ENCODE measurements around the gene HAUS5. TPM values are rescaled to one million over a fixed set of nuclear protein-coding genes. Genes with fewer than 3 reads are reported as not detected.

The HAUS5 gene, protein sequence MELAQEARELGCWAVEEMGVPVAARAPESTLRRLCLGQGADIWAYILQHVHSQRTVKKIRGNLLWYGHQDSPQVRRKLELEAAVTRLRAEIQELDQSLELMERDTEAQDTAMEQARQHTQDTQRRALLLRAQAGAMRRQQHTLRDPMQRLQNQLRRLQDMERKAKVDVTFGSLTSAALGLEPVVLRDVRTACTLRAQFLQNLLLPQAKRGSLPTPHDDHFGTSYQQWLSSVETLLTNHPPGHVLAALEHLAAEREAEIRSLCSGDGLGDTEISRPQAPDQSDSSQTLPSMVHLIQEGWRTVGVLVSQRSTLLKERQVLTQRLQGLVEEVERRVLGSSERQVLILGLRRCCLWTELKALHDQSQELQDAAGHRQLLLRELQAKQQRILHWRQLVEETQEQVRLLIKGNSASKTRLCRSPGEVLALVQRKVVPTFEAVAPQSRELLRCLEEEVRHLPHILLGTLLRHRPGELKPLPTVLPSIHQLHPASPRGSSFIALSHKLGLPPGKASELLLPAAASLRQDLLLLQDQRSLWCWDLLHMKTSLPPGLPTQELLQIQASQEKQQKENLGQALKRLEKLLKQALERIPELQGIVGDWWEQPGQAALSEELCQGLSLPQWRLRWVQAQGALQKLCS
- total RNA-seq = 45.8 TPM in 2 replicates

DNA sequence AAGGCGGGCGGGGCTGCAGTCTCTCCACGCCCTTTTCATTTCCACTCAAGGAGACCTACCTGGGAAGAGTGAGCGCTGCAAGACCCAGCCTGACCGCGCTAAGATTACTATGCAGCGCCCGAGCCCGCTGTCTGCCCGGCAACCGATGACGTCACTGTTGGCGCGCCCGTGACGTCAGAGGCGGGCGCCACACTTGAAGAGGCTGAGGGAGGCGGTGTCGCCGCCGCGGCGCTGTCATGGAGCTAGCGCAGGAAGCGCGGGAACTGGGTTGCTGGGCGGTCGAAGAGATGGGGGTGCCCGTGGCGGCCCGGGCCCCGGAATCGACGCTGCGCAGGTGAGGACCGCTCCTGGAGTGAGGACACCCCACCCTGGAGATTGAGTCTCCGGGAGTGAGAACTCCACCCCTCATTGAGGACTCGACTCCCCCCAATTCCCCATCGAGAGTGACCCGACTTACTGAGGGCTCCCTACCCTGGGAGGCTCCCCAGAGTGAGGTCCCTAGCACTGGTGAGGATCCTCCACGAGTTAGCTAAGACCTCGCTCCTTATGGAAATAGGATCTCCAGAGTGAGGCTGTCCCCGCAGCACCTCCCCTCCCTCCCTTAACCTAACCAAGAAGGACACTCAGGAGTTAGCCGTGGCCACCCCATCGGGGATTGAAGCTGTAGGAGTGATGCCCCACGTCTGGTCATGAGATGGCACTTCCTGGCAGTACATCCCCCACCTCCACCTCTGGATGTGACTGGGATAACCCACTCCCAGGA is at the start of gene HAUS5:
HAUS5 (plus strand) TSS at position 177 of the 763 bp plus-strand sequence; CDS start at position 237, 60 bp downstream.
- peak; percentile 99 for DNase-seq
- H3K36me3 Mint-ChIP-seq (ENCODE audit: low read depth) = peaks cover 17% of the 10 kb centered on the region
- peaks cover 7% of the 10 kb centered on the region for H3K9me3 Mint-ChIP-seq
- intact Hi-C loops (cut with micrococcal nuclease) = loop anchor here (1.0 to 2.0 kb wide), 3 partner anchors 16 to 67 kb away; partner anchors contain the start of genes COX6B1 and TMEM147
- H3K27me3 Mint-ChIP-seq = no peaks in the 10 kb centered on the region
- peaks cover 28% of the 10 kb centered on the region for H3K4me1 Mint-ChIP-seq
- H3K27ac Mint-ChIP-seq = peak within 1 kb of the TSS; percentile 92
- H3K4me3 Mint-ChIP-seq = peak within 1 kb of the TSS; percentile 89

DNA sequence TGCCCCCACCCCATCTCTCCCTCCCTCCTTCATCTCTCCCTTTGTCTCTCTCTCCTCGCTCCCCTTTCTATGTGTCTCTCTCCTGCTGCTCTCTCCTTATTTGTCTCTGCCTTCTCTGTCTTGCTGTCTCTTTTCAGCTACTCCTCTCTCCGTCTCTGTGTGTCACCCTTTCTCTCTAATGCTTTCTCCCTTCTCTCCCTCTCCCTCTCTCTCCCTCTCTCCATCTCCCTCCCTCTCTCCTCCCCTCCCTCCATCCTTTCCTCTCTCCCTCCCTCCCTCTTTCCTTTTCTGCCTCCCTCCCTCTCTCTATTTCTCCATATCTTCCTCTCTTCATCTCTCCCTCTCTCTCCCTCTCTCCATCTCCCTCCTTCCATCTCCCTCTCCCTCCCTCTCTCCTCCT is 49.8 kb upstream of the HAUS5 start:
- H3K9me3 Mint-ChIP-seq = no peaks in the 10 kb centered on the region
- H3K27ac Mint-ChIP-seq = no peak overlapping the region
- intact Hi-C loops (cut with micrococcal nuclease) = no loop called here
- no peaks in the 10 kb centered on the region for H3K36me3 Mint-ChIP-seq (ENCODE audit: low read depth)
- peaks cover 29% of the 10 kb centered on the region for H3K27me3 Mint-ChIP-seq
- peaks cover 2% of the 10 kb centered on the region for H3K4me1 Mint-ChIP-seq
- DNase-seq = no peak
- H3K4me3 Mint-ChIP-seq = no peak overlapping the region

DNA sequence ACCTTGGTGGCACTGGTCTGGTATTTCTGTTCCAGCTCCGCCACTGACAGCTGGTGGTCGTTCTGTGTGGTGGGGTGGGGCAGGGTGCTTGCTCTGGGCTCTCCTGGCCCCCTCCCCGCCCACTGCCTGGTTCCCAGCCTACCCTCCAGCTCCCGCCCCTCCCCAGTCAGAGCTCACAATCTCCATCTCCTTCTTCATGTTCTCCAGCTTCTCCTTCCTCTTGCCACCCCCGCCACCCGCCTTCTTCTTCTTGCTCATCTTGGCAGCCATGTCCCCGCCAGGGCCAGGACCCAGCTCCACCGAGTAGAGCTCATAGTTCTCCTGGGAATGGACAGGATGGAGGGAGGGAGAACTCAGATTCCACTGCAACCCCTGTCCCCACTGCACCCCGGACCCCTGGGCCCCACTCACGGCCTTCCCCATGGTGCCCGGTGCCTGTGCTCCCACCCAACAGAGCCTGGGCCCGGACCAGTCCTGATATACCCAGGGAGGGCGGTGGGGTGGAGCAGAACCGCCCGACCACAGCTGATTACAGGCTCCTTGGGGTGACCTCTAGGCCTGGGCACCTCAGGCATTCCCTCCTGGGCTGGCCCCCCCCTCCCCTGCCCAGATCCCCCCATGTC is 49.2 kb upstream of the HAUS5 start, which contains the start of gene ATP4A:
ATP4A (minus strand) TSS at position 452 of the 623 bp plus-strand sequence; CDS start at position 423, 29 bp downstream.
- Mint-ChIP-seq H3K27ac (no peak within 1 kb of the TSS), H3K4me3 (no peak within 1 kb of the TSS), H3K36me3 (ENCODE audit: low read depth) (no peaks in the 10 kb centered on the region), H3K27me3 (peaks cover 28% of the 10 kb centered on the region), H3K9me3 (no peaks in the 10 kb centered on the region), H3K4me1 (no peaks in the 10 kb centered on the region)
- DNase-seq = no peak
- intact Hi-C loops (cut with micrococcal nuclease) = no loop called here

DNA sequence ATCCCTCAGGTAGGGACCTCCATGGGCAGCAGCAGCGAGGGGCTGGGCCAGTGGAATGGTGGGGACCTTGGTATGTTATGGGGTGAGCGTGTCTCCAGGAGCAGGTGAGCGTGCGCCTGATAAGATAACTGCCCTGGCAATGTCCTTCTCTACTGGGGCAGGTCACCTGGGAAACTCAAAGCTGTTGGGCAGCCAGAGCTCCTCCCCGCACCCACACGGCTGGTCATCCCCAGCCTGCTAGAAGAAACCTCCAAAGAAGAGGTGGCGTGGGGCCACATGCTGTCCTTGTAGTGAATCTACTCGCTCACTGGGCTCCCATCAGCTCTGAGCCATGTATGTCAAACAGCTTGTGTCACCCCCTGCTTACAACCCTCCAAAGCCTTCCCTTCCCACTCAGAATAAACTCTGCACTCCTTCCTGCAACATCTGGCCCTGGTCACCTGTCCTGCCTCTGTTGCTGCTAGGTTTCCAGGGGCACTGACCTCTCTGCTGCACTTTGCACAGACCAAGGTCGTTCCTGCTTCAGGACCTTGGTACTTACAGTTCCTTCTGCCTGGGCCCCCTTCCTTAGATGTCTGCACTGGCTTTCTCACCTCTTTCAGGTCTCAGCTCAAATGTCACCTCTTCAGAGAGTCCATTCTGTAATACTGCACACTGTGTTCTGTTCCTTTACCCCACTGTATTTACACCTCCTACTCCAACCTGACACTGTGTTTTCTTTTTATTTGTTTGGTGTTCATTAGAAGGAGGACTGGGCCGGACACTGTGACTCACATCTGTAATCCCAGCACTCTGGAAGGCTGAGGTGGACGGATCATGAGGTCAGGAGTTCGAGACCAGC is 47.3 kb upstream of the HAUS5 start:
- Mint-ChIP-seq H3K4me1 (no peaks in the 10 kb centered on the region), H3K27me3 (peaks cover 14% of the 10 kb centered on the region), H3K36me3 (ENCODE audit: low read depth) (no peaks in the 10 kb centered on the region), H3K27ac (no peak overlapping the region), H3K9me3 (no peaks in the 10 kb centered on the region), H3K4me3 (no peak overlapping the region)
- DNase-seq = no peak
- intact Hi-C loops (cut with micrococcal nuclease) = no loop called here

DNA sequence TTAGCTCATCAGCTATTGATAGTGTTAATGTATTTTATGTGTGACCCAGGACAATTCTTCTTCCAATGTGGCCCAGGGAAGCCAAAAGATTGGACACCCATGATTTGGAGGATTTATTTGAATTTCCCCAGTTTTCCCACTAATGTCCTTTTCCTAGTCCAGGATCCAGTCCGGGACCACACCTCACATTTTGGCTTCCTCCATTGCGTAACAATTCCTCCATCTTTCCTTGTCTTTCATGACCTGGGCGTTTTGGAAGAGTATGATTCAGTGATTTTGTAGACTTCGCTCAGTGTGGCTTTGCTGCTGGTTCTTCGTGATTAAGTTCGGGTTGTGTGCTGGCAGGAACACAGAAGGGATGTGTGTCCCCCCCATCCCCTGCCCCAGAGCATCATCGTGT is 45.8 kb upstream of the HAUS5 start:
- Mint-ChIP-seq H3K27ac (no peak overlapping the region), H3K9me3 (no peaks in the 10 kb centered on the region), H3K4me1 (peaks cover 2% of the 10 kb centered on the region), H3K36me3 (ENCODE audit: low read depth) (no peaks in the 10 kb centered on the region), H3K27me3 (peaks cover 15% of the 10 kb centered on the region), H3K4me3 (no peak overlapping the region)
- intact Hi-C loops (cut with micrococcal nuclease) = no loop called here
- DNase-seq = no peak

DNA sequence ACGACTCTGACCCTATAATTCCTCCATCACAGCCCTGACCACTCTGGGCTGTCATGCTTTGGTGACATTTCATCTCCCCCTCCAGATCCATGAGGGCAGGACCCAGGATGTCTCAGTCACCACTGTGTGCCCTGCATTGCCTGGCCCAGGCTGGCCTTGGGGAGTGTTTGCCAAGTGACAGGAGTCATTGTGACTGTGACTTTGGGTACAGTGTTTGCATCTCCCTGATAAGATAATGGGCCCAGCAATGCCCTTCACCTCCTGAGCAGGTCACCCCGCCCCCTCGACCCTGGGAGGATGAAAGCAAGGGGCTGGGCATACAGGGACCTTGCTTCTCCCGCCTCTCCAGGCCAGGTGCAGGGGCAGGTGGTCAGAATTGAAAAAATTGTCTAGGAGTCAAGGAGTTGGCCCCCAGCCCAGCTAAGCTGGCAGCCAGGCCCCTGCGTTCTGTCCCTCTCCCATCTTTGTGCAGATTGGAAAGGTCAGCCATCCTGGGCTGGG is 43.2 kb upstream of the HAUS5 start:
- intact Hi-C loops (cut with micrococcal nuclease) = no loop called here
- H3K4me1 Mint-ChIP-seq = peaks cover 2% of the 10 kb centered on the region

DNA sequence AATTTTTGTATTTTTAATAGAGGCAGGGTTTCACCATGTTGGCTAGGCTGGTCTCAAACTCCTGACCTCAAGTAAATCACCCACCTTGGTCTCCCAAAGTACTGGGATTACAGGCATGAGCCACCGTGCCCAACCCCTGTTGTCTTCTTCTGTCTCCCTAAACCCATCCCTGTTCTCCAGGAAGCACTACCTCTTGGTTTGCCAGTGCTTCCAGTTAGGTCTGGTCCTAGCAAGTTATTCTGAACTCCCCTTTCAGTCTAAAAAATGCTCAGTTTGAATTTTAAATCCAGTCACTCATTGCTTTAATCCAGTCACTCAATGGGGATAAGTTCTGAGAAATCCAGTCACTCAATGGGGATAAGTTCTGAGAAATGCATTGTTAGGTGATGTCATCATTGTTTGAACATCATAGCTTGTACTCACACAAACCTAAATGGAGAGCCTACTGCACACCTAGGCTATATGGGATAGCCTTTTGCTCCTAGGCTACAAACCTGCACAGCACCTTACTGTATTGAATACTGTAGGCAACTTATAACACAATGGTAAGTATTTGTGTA is 41.0 kb upstream of the HAUS5 start:
- Mint-ChIP-seq H3K9me3 (peaks cover 12% of the 10 kb centered on the region), H3K36me3 (ENCODE audit: low read depth) (no peaks in the 10 kb centered on the region), H3K27me3 (peaks cover 19% of the 10 kb centered on the region), H3K4me1 (peaks cover 2% of the 10 kb centered on the region), H3K27ac (no peak overlapping the region), H3K4me3 (no peak overlapping the region)
- DNase-seq = no peak
- intact Hi-C loops (cut with micrococcal nuclease) = no loop called here

More for the DNA sequence above, 43.2 kb upstream of the HAUS5 start:
- Mint-ChIP-seq H3K36me3 (ENCODE audit: low read depth) (no peaks in the 10 kb centered on the region), H3K27ac (no peak overlapping the region), H3K9me3 (no peaks in the 10 kb centered on the region), H3K27me3 (peaks cover 19% of the 10 kb centered on the region), H3K4me3 (no peak overlapping the region)
- DNase-seq = no peak

DNA sequence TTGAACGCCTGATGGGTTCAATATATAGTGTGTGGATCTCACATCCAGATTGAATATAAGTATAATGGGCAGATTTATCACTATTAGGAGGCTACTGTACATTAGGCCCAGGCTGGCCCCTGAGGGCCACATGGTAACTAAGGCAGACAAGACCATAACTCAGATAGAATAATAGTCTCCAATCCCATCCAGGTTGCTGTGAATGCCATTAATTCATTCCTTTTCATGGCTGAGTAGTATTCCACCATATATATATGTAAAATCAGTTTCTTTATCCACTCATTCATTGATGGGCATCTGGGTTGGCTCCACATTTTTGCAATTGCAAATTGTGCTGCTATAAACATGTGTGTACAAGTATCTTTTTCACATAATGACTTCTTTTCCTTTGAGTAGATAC is 34.6 kb upstream of the HAUS5 start:
- intact Hi-C loops (cut with micrococcal nuclease) = no loop called here
- H3K4me1 Mint-ChIP-seq = no peaks in the 10 kb centered on the region
- H3K27ac Mint-ChIP-seq = no peak overlapping the region

DNA sequence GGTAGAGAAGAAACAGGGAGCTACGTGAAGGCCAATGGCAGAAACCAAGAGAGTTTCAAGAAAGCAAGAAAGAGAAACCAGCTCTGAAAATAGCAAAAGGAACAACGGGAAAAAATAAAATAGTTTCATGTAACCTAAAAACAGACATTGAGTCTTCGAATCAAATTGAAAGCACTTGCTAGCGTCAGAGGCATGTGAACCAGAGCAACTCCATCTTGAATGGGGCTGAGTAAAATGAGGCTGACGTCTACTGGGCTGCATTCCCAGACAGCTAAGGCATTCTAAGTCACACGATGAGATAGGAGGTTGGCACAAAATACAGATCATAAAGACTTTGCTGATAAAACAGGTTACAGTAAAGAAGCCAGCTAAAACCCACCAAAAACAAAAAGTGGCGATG is 33.8 kb upstream of the HAUS5 start:
- Mint-ChIP-seq H3K4me1 (no peaks in the 10 kb centered on the region), H3K27ac (no peak overlapping the region), H3K4me3 (no peak overlapping the region), H3K9me3 (peaks cover 18% of the 10 kb centered on the region), H3K27me3 (peaks cover 3% of the 10 kb centered on the region), H3K36me3 (ENCODE audit: low read depth) (peaks cover 6% of the 10 kb centered on the region)
- DNase-seq = no peak
- intact Hi-C loops (cut with micrococcal nuclease) = no loop called here

More for the DNA sequence above, 34.6 kb upstream of the HAUS5 start:
- peaks cover 6% of the 10 kb centered on the region for H3K27me3 Mint-ChIP-seq
- peaks cover 6% of the 10 kb centered on the region for H3K36me3 Mint-ChIP-seq (ENCODE audit: low read depth)
- H3K9me3 Mint-ChIP-seq = peaks cover 18% of the 10 kb centered on the region
- no peak overlapping the region for H3K4me3 Mint-ChIP-seq
- no peak for DNase-seq

DNA sequence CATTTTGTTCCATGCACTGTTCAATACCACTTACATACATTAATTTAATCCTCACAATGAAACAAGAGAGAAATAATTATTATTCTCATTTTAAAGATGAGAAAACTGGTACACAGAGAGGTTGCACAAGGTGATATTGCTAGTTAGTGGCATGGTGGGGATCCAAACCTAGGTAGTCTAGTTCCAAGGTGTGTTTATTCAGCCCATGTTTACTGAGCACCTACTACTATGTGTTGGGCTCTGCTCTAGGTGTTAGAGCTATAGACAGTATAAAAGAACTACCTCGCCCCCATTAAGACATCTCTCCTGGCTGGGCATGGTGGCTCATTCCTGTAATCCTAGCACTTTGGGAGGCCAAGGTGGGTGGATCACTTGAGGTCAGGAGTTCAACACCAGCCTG is 29.8 kb upstream of the HAUS5 start:
- Mint-ChIP-seq H3K4me3 (no peak overlapping the region), H3K36me3 (ENCODE audit: low read depth) (no peaks in the 10 kb centered on the region), H3K4me1 (no peaks in the 10 kb centered on the region), H3K27me3 (peaks cover 12% of the 10 kb centered on the region), H3K9me3 (no peaks in the 10 kb centered on the region), H3K27ac (no peak overlapping the region)
- DNase-seq = no peak
- intact Hi-C loops (cut with micrococcal nuclease) = no loop called here

DNA sequence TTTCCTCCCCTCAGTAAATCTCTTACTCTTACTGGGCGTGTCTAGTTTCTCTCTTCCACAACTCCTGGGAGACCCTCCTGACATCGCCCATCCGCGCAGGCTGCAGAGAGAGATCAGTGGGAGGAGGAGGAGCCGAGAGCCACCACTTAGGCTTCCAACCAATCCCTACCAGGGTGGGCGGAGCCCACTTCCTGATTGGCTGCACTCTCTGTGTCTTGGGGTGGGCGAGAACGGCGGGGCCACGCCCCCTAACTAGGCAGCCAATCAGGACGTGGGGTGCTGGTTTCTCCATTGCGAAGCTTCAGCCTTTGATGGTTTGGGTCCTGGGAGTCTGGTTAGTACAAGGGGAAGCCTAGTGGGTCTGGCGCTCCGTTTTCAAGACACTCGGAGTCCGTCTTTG is 26.7 kb upstream of the HAUS5 start, which contains the start of gene PMIS2:
PMIS2 (plus strand) TSS at position 326 of the 400 bp plus-strand sequence. CDS start 87 bp downstream, outside the sequence.
- peak; percentile 60 for DNase-seq
- H3K4me1 Mint-ChIP-seq = no peaks in the 10 kb centered on the region

DNA sequence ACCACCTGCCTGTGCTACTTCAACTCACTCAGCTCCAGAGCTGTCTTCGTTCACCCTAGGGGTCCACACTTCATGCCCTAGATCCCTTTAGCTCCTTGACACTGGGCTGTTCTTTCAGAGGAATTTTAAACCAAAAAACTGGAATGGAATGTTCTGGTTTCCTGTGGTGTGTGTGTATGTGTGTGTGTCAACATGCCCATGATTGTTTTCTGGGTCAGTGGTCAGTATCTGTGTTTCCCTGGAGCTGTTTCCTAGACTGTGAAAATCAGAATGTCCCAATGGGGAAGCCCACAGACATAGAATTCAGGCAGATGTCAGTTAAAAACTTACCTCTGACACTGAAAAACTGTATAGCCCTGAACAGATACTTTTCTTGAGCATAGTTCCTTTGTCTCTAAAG is 25.2 kb upstream of the HAUS5 start:
- H3K4me1 Mint-ChIP-seq = no peaks in the 10 kb centered on the region
- peaks cover 11% of the 10 kb centered on the region for H3K27me3 Mint-ChIP-seq
- intact Hi-C loops (cut with micrococcal nuclease) = no loop called here
- H3K36me3 Mint-ChIP-seq (ENCODE audit: low read depth) = no peaks in the 10 kb centered on the region
- H3K9me3 Mint-ChIP-seq = no peaks in the 10 kb centered on the region
- no peak for DNase-seq
- H3K27ac Mint-ChIP-seq = no peak overlapping the region
- no peak overlapping the region for H3K4me3 Mint-ChIP-seq

More for the DNA sequence above, 26.7 kb upstream of the HAUS5 start, which contains the start of gene PMIS2:
- intact Hi-C loops (cut with micrococcal nuclease) = no loop called here
- Mint-ChIP-seq H3K27ac (no peak within 1 kb of the TSS), H3K4me3 (no peak within 1 kb of the TSS), H3K36me3 (ENCODE audit: low read depth) (no peaks in the 10 kb centered on the region), H3K27me3 (peaks cover 12% of the 10 kb centered on the region), H3K9me3 (no peaks in the 10 kb centered on the region)
